GM20000 (cell line): ENCODE measurements around the gene ZBTB8B.

Source experiments
- DNase-seq: peaks from one replicate; pipeline ENCODE4 v3.0.0; 2012; ENCODE audit warnings: low spot score
- CTCF ChIP-seq: IDR thresholded peaks from 2 replicates; pipeline ENCODE4 v1.5.1; 2012; ENCODE audit warnings: mild to moderate bottlenecking, control low read depth; ENCODE audit errors: extremely low read depth, missing control alignments

The ZBTB8B gene

DNA sequence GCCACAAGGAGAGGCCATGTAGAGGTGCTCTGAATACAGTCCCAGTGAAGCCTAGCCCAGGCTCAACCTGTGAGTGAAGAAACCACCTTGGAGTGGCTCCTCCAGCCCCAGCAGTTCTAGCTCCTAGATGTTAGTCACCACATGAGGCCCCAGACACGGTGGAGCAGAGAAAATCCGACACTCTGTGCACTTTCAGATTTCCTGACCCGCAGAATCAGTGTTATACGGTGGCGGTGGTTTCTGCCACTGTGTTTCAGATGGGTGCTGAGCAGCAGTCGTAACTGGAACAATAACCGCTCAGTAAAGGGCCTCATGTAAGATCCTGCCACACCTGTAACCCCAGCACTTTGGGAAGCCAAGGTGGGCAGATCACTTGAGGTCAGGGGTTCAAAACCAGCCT lies 38.3 kb downstream of the ZBTB8B start:
- TF ChIP-seq CTCF: no peak
- DNase-seq: peak; percentile 4

DNA sequence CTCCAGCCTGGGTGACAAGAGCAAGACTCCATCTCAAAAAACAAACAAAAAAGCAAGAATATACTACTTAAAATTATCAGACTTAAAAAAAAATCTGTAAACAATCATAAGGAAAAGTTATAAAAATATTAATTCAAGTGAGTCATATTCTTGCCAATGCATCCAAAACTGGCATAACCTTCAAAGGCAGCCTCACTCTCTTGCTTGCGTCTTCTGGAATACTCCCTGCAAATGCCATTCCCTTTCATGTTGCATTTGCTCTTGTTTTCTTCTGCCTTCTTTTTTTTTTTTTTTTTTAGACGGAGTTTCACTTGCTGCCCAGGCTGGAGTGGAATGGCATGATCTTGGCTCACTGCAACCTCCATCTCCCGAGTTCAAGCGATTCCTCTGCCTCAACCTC lies 42.1 kb downstream of the ZBTB8B start:
- no peak for TF ChIP-seq CTCF
- DNase-seq: no peak

DNA sequence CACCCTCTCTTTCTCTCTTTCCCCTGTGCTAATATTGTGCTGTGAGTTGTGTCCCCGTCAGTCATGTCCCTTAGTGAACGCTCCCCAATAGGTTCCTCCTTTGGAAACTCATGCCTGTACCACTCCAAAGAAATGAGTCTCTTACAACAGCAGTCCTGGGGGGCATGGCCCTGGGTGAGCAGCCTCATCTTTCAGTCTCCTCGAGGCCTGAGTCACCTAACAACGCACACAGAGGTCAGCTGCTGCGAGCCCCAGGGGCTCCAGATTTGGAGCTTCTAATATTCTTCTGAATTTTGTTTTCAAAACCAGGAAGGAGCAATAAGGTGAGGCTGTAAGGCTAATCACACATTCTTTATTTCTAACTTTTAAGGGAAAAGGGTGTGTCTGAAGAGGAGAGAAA lies 43.9 kb downstream of the ZBTB8B start:
- no peak for DNase-seq
- TF ChIP-seq CTCF: no peak

- DNase-seq: no peak
- no peak for TF ChIP-seq CTCF
Measured at GRCh38 chr1:32509939-32510338, 45.1 kb downstream of the ZBTB8B start.
